ENCODE data around the gene RXRA. TPM values are rescaled to one million over a fixed set of nuclear protein-coding genes. Genes with fewer than 3 reads are reported as not detected.
A peak's percentile ranks its signal among the peaks of the same experiment; 100 is the strongest.

Gene RXRA
- total RNA-seq, 4 donors from 2014 or later = 27.3 to 70.5 (median 58.6) TPM

DNA sequence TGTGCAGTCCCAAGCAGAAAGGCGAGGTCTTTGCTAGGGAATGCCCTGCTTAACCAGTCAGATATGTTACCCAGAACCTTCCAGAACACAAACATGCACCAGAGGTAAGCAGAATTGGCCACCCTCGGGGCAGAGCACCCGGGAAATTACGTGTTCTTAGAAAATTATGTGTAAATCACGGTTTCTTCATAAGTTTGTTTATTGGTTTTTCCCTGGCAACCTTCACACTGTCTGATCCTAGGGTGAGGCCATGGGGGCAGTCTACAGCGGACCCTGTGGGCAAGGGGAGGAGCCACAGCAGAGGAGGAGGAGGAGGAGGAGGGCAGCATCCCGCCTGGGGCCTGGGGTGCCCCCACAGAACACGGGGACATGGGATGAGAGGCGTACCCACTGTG, 31.4 kb downstream of the RXRA start:
- H3K36me3 ChIP-seq = no peaks in the 10 kb centered on the region
- H3K4me1 ChIP-seq = peaks cover 48 to 75% (median 56%) of the 10 kb centered on the region in 4 donors
- no peak for TF ChIP-seq POLR2A (IDR thresholded peaks at IDR 0.05)
- TF ChIP-seq, protein P1, sequence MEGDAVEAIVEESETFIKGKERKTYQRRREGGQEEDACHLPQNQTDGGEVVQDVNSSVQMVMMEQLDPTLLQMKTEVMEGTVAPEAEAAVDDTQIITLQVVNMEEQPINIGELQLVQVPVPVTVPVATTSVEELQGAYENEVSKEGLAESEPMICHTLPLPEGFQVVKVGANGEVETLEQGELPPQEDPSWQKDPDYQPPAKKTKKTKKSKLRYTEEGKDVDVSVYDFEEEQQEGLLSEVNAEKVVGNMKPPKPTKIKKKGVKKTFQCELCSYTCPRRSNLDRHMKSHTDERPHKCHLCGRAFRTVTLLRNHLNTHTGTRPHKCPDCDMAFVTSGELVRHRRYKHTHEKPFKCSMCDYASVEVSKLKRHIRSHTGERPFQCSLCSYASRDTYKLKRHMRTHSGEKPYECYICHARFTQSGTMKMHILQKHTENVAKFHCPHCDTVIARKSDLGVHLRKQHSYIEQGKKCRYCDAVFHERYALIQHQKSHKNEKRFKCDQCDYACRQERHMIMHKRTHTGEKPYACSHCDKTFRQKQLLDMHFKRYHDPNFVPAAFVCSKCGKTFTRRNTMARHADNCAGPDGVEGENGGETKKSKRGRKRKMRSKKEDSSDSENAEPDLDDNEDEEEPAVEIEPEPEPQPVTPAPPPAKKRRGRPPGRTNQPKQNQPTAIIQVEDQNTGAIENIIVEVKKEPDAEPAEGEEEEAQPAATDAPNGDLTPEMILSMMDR (IDR thresholded peaks at IDR 0.05) = no peak
- no peak for TF ChIP-seq POLR2AphosphoS5 (IDR thresholded peaks at IDR 0.05)
- no peaks in the 10 kb centered on the region for H3K9me3 ChIP-seq
- H3K4me3 ChIP-seq = no peak overlapping the region
- peak overlapping the region in 2 of 4 donors; percentile 48 to 79 for H3K27ac ChIP-seq
- 76% methylated on average over 9 of the region's 9 CpGs; no CpG with 5 or more reads in 1 of the 2 donors for WGBS, 2 donors (ENCODE audit: low coverage in 1 of 2)
- in situ Hi-C loops (cut with MboI; ENCODE audit: low pct_ligation_motif_present in 1 of 4, low pct_unique_long_range_greater_than_20kb in 1 of 4, low sequenced_read_pairs in 3 of 4) (no loop called here), intact Hi-C loops (cut with DNase I; ENCODE audit: low total_unique reads) (no loop called here)
- DNase-seq = no peak
- H3K27me3 ChIP-seq = no peaks in the 10 kb centered on the region

DNA sequence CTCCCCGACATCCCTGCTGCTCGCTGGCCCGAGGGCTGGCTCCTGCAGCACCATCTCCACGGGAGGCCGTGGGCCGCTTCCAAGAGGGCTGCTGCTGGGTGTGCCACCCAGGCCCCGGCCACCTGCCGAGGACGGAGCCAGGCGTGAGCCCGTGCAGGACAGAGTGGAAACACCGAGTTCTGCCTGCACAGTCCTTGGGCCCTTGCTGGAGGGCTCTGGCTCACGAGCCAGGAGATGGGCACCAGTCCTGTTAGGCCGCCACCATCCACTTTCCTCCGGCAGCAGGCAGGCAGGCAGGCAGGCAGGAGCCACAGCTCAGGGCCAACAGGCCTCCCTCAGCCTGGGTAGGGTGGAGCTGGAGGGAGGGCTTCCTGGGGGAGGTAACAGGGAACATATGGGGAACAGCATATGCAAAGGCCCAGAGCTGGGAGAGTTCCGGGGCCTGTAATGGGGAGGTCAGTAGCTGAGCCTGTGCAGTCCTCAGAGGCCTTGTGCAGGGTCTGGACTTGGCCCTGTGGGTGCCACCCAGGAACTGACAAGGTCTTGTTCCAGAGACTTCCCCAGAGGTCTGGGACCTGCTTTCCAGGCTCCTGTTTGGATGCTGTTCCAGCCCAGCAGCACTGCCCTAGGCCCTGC, 31.9 kb downstream of the RXRA start:
- intact Hi-C loops (cut with DNase I; ENCODE audit: low total_unique reads) (no loop called here), in situ Hi-C loops (cut with MboI; ENCODE audit: low pct_ligation_motif_present in 1 of 4, low pct_unique_long_range_greater_than_20kb in 1 of 4, low sequenced_read_pairs in 3 of 4) (no loop called here)
- Histone ChIP-seq H3K27ac (peak overlapping the region in 3 of 4 donors; percentile 30 to 79 (median 48)), H3K4me3 (no peak overlapping the region), H3K4me1 (peaks cover 49 to 76% (median 54%) of the 10 kb centered on the region in 4 donors), H3K9me3 (no peaks in the 10 kb centered on the region), H3K36me3 (no peaks in the 10 kb centered on the region), H3K27me3 (no peaks in the 10 kb centered on the region)
- WGBS, 2 donors (ENCODE audit: low coverage in 1 of 2) = 85% methylated on average over 9 of the region's 16 CpGs; no CpG with 5 or more reads in 1 of the 2 donors
- DNase-seq = no peak
- TF ChIP-seq POLR2A (IDR thresholded peaks at IDR 0.05) (no peak), POLR2AphosphoS5 (IDR thresholded peaks at IDR 0.05) (no peak), EP300 (IDR thresholded peaks at IDR 0.05; ENCODE audit: low read depth) (no peak)
- TF ChIP-seq, protein P1 (IDR thresholded peaks at IDR 0.05) = no peak

DNA sequence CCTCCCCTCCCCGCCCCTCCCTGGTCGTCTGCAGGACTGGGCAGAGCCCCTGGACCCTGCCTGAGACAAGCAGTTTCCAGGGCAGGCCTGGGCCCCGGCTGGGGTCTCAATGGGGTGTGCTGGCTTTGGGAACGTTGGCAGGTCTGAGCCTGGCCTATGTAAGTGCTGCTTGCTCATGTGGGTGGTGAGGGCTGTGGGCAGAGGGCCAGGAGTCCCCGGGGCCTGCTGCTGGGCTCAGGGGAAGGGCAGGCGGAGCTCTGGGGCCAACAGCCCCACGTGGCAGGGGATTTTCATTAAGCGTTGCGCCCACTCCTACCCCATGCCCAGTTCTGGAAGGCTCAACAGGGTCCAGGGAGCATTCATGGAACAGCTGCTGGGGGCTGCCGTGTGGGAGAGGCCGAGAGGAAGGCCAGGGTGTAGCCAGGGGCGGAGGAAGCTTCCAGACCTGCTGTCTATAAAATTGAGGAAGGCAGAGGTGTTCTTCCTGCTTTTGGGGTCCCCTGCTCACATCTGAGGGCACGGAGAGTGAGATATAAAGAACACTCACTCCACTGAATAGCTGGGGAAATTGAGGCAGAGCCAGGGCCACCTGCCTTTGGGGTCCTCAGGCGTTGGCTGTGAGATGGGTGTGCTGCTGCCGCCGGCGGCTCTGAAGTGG, 32.5 kb downstream of the RXRA start:
- Histone ChIP-seq H3K27ac (peak overlapping the region in 3 of 4 donors; percentile 30 to 79 (median 48)), H3K27me3 (no peaks in the 10 kb centered on the region), H3K9me3 (no peaks in the 10 kb centered on the region), H3K36me3 (no peaks in the 10 kb centered on the region), H3K4me1 (peaks cover 46 to 79% (median 61%) of the 10 kb centered on the region in 4 donors), H3K4me3 (no peak overlapping the region)
- TF ChIP-seq, protein P1 (IDR thresholded peaks at IDR 0.05) = no peak
- TF ChIP-seq POLR2A (IDR thresholded peaks at IDR 0.05) (no peak), EP300 (IDR thresholded peaks at IDR 0.05; ENCODE audit: low read depth) (no peak), POLR2AphosphoS5 (IDR thresholded peaks at IDR 0.05) (no peak)
- in situ Hi-C loops (cut with MboI; ENCODE audit: low pct_ligation_motif_present in 1 of 4, low pct_unique_long_range_greater_than_20kb in 1 of 4, low sequenced_read_pairs in 3 of 4) (no loop called here), intact Hi-C loops (cut with DNase I; ENCODE audit: low total_unique reads) (no loop called here)
- no peak for DNase-seq
- 48% methylated on average over 17 of the region's 17 CpGs; no CpG with 5 or more reads in 1 of the 2 donors for WGBS, 2 donors (ENCODE audit: low coverage in 1 of 2)

DNA sequence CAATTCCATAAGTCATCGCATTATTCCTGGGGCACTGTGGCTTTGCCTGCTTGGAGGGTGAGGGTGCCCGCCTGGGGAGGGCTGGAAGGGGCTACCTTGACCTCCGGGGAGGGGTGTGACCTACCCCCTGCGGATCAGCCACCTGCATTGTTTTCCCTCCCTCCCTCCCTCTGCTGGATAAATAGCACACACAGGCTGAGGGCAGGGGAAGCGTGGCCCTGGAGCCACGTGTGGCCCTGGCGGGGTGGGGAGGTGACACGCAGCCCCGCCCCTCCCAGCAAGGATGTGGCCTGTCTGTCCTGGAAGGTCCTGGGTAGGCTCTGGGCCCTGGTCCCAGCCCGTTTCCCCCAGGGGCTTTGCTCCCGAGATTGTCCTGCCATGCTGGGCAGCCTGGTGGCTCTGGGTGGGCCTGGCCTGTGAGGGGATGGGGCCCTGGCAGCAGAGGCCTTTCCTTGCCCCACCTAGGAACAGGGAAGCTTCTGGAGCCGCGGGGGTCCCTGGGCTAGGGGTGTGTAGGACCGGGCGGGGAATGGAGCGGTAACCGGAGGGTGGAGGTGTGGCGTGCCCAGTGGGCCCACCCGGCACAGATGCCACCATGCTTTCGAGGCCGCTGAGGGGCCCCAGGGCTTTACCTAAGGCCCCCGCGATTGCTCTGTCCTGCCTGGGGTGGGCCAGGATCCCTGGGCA, 33.4 kb downstream of the RXRA start:
- TF ChIP-seq POLR2A (IDR thresholded peaks at IDR 0.05) (no peak), EP300 (IDR thresholded peaks at IDR 0.05; ENCODE audit: low read depth) (no peak), POLR2AphosphoS5 (IDR thresholded peaks at IDR 0.05) (no peak)
- TF ChIP-seq, protein P1 (IDR thresholded peaks at IDR 0.05) = no peak
- H3K4me1 ChIP-seq = peaks cover 47 to 80% (median 61%) of the 10 kb centered on the region in 4 donors
- no peak overlapping the region for H3K4me3 ChIP-seq
- H3K36me3 ChIP-seq = no peaks in the 10 kb centered on the region
- DNase-seq = no peak
- H3K27me3 ChIP-seq = no peaks in the 10 kb centered on the region
- 76% methylated on average over 17 of the region's 23 CpGs; no CpG with 5 or more reads in 1 of the 2 donors for WGBS, 2 donors (ENCODE audit: low coverage in 1 of 2)
- in situ Hi-C loops (cut with MboI; ENCODE audit: low pct_ligation_motif_present in 1 of 4, low pct_unique_long_range_greater_than_20kb in 1 of 4, low sequenced_read_pairs in 3 of 4) (no loop called here), intact Hi-C loops (cut with DNase I; ENCODE audit: low total_unique reads) (no loop called here)
- H3K27ac ChIP-seq = no peak overlapping the region
- H3K9me3 ChIP-seq = no peaks in the 10 kb centered on the region

All from transverse colon (tissue), 4 donors.